ENCODE data around the gene SPEM1. TPM values are rescaled to one million over a fixed set of nuclear protein-coding genes. Genes with fewer than 3 reads are reported as not detected.

The SPEM1 gene, protein sequence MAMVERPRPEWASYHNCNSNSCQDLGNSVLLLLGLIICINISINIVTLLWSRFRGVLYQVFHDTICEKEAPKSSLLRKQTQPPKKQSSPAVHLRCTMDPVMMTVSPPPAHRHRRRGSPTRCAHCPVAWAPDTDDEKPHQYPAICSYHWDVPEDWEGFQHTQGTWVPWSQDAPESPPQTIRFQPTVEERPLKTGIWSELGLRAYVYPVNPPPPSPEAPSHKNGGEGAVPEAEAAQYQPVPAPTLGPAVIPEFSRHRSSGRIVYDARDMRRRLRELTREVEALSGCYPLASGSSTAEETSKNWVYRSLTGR
- not detected for total RNA-seq

DNA sequence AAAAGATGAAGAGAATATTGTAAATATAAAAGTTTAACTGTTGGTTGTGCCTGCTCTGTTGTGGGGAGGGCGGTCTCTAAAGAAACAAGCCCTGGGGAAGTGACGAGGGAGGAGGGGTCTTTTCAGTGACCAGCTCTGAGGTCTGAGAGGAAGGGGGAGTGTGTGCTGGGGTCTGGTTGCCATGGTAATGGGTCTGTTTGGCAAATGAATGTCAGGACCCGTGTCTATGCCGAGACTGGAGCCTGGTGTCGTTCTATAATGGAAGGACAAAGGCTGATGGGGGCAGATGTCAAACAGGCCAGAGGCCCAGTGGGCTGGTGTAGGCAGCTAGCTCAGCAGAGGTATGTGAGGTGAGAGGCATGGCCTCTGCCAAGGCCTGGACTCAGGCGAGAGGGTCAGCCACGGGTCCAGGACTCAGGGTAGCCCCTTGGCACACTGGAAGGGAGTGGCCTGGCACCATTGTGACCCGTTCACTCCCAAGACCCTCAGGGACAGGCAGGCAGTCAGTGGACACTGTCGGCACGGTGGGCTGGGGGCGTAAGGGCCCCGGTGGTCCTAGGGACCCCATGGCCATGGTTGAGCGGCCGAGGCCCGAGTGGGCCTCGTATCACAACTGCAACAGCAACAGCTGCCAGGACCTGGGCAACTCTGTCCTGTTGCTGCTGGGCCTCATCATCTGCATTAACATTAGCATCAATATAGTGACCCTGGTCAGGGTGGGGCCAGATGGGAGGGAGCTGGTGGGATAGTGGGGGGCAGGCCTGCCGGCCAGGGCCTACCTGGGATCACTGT is at the start of gene SPEM1:
Gene SPEM1, plus strand, starts transcription at position 506 of the 792 bp plus-strand sequence. Its CDS starts 61 bp downstream, at position 567.
- ChIA-PET CTCF (interaction anchor here (0.6 to 1.9 kb wide), 4 partner anchors 16 to 214 kb away, joined by 3 to 6 read pairs (median 4); partner anchors contain the start of gene TMEM256), POLR2A (interaction anchor here (0.9 to 1.3 kb wide), 3 partner anchors 16 to 63 kb away, joined by 3 to 9 read pairs (median 3); partner anchors contain the start of gene TMEM256)
- H3K4me3 Mint-ChIP-seq, result no peak within 1 kb of the TSS
- H3K27ac Mint-ChIP-seq, result no peak within 1 kb of the TSS
- DNase-seq, result no peak
- H3K27me3 Mint-ChIP-seq, result peaks cover 1% of the 10 kb centered on the region
- no peaks in the 10 kb centered on the region for H3K9me3 Mint-ChIP-seq
- H3K4me1 Mint-ChIP-seq, result no peaks in the 10 kb centered on the region
- no peaks in the 10 kb centered on the region for H3K36me3 Mint-ChIP-seq (ENCODE audit: low read depth)

- no peaks in the 10 kb centered on the region for H3K9me3 Mint-ChIP-seq
- H3K36me3 Mint-ChIP-seq (ENCODE audit: low read depth), result no peaks in the 10 kb centered on the region
- DNase-seq, result no peak
- H3K27me3 Mint-ChIP-seq, result peaks cover 14% of the 10 kb centered on the region
- H3K4me3 Mint-ChIP-seq, result no peak overlapping the region
- H3K4me1 Mint-ChIP-seq, result no peaks in the 10 kb centered on the region
- ChIA-PET CTCF (interaction anchor here (0.6 to 1.8 kb wide), 5 partner anchors 8 to 70 kb away, joined by 3 to 5 read pairs (median 4); no protein-coding TSS in a partner anchor), POLR2A (interaction anchor here (0.9 to 1.2 kb wide), 3 partner anchors 11 to 34 kb away, joined by 3 to 4 read pairs (median 3); no protein-coding TSS in a partner anchor)
- no peak overlapping the region for H3K27ac Mint-ChIP-seq
Measured at GRCh38 chr17:7370853-7371252, 49.3 kb upstream of the SPEM1 start.

- no peaks in the 10 kb centered on the region for H3K4me1 Mint-ChIP-seq
- POLR2A ChIA-PET, result interaction anchor here (1.3 kb wide), 1 partner anchor 141 kb away, joined by 3 read pairs; no protein-coding TSS in a partner anchor
- no peak overlapping the region for H3K4me3 Mint-ChIP-seq
- no peak overlapping the region for H3K27ac Mint-ChIP-seq
- peaks cover 3% of the 10 kb centered on the region for H3K9me3 Mint-ChIP-seq
- CTCF ChIA-PET, result no interaction called here
- no peaks in the 10 kb centered on the region for H3K36me3 Mint-ChIP-seq (ENCODE audit: low read depth)
- peaks cover 22% of the 10 kb centered on the region for H3K27me3 Mint-ChIP-seq
- no peak for DNase-seq
Measured at GRCh38 chr17:7374353-7374752, 45.8 kb upstream of the SPEM1 start.

- CTCF ChIA-PET, result interaction anchor here (0.7 kb wide), 1 partner anchor 714 kb away, joined by 3 read pairs; no protein-coding TSS in a partner anchor
- no peaks in the 10 kb centered on the region for H3K36me3 Mint-ChIP-seq (ENCODE audit: low read depth)
Measured at GRCh38 chr17:7379134-7379533, 41.0 kb upstream of the SPEM1 start.

DNA sequence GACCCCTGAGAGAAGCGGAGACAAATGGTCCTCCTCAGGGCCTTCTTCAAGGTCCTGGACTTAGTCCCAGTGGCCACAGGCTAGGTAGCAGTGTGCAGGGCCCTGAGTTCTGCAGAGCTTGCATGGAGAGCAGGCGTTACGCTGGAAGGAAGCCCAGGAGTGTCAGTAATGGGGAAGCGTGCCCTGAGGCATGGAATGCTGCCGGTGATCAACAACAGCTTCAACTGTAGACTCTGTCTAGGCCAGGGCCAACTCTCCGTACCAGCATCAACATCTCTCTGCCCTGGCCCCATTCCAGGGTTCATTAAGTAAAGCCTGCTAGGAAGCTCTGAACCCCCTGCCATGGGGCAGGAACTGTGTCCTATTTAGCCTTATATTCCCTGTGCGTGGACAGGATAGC is 39.8 kb upstream of the SPEM1 start:
- Mint-ChIP-seq H3K4me1 (peaks cover 9% of the 10 kb centered on the region), H3K9me3 (peaks cover 5% of the 10 kb centered on the region), H3K36me3 (ENCODE audit: low read depth) (no peaks in the 10 kb centered on the region), H3K27me3 (peaks cover 40% of the 10 kb centered on the region), H3K27ac (no peak overlapping the region), H3K4me3 (no peak overlapping the region)
- ChIA-PET CTCF (no interaction called here), POLR2A (interaction anchor here (1.2 kb wide), 1 partner anchor 60 kb away, joined by 5 read pairs; no protein-coding TSS in a partner anchor)
- no peak for DNase-seq

More at GRCh38 chr17:7379134-7379533, 41.0 kb upstream of the SPEM1 start:
- H3K27me3 Mint-ChIP-seq, result peaks cover 40% of the 10 kb centered on the region
- no peak overlapping the region for H3K27ac Mint-ChIP-seq
- H3K4me3 Mint-ChIP-seq, result no peak overlapping the region
- no peak for DNase-seq
- POLR2A ChIA-PET, result no interaction called here
- H3K4me1 Mint-ChIP-seq, result peaks cover 4% of the 10 kb centered on the region
- peaks cover 5% of the 10 kb centered on the region for H3K9me3 Mint-ChIP-seq

- DNase-seq, result no peak
- peaks cover 9% of the 10 kb centered on the region for H3K4me1 Mint-ChIP-seq
- peaks cover 5% of the 10 kb centered on the region for H3K9me3 Mint-ChIP-seq
- no peaks in the 10 kb centered on the region for H3K36me3 Mint-ChIP-seq (ENCODE audit: low read depth)
- H3K27ac Mint-ChIP-seq, result no peak within 1 kb of the TSS
- CTCF ChIA-PET, result no interaction called here
- H3K4me3 Mint-ChIP-seq, result no peak within 1 kb of the TSS
- H3K27me3 Mint-ChIP-seq, result peaks cover 40% of the 10 kb centered on the region
- POLR2A ChIA-PET, result interaction anchor here (1.2 to 1.8 kb wide), 2 partner anchors 8 to 59 kb away, joined by 5 read pairs; no protein-coding TSS in a partner anchor
Measured at GRCh38 chr17:7380855-7381683, 39.1 kb upstream of the SPEM1 start, which contains the start of gene TNK1. TSS of gene TNK1 (plus strand) at chr17:7381089. CDS start at chr17:7382927, 1,838 bp downstream.

DNA sequence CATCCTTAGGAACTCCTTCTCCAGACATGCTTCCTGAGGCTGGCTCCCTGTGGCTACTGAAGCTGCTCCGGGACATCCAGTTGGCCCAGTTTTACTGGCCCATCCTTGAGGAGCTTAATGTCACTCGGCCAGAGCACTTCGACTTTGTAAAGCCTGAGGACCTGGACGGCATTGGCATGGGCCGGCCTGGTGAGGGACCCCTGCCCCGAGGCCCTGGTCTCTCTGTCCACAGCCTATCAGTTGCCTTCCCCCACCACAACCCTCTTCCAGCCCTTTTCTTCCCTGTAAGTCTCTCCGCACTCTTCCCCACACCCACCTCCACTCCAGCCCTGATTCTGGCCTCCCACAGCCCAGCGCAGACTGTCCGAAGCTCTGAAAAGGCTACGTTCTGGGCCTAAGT is 37.2 kb upstream of the SPEM1 start:
- peaks cover 8% of the 10 kb centered on the region for H3K36me3 Mint-ChIP-seq (ENCODE audit: low read depth)
- ChIA-PET POLR2A (interaction anchor here (0.8 to 3.7 kb wide), 8 partner anchors 9 to 125 kb away, joined by 3 to 16 read pairs (median 3); partner anchors contain the start of genes PLSCR3 and TMEM256), CTCF (no interaction called here)
- peaks cover 5% of the 10 kb centered on the region for H3K9me3 Mint-ChIP-seq
- peaks cover 33% of the 10 kb centered on the region for H3K27me3 Mint-ChIP-seq
- peak overlapping the region; percentile 7 for H3K4me3 Mint-ChIP-seq
- DNase-seq, result no peak
- H3K4me1 Mint-ChIP-seq, result peaks cover 9% of the 10 kb centered on the region
- no peak overlapping the region for H3K27ac Mint-ChIP-seq

DNA sequence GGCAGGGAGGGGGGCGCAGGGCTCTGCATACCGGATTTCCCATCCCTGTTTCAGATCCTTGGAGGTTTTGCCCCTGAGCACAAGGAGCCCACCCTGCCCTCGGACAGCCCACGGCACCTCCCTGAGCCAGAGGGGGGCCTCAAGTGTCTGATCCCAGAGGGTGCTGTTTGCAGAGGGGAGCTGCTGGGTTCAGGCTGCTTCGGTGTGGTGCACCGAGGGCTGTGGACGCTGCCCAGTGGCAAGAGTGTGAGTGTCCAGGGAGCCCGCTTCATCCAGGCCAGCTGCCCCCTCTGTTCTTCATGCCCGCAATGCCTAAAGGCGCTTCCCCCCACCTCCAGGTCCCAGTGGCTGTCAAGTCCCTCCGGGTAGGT is 36.8 kb upstream of the SPEM1 start:
- Mint-ChIP-seq H3K36me3 (ENCODE audit: low read depth) (peaks cover 8% of the 10 kb centered on the region), H3K27ac (no peak overlapping the region), H3K4me1 (peaks cover 9% of the 10 kb centered on the region), H3K4me3 (no peak overlapping the region), H3K9me3 (peaks cover 5% of the 10 kb centered on the region), H3K27me3 (peaks cover 33% of the 10 kb centered on the region)
- POLR2A ChIA-PET, result interaction anchor here (0.6 to 3.7 kb wide), 7 partner anchors 10 to 125 kb away, joined by 3 to 16 read pairs (median 5); partner anchors contain the start of genes PLSCR3, TMEM102 and TMEM256
- CTCF ChIA-PET, result no interaction called here
- DNase-seq, result no peak

GRCh38 chr17:7383742-7384488 is 36.2 kb upstream of the SPEM1 start:
- H3K36me3 Mint-ChIP-seq (ENCODE audit: low read depth), result peaks cover 8% of the 10 kb centered on the region
- peaks cover 5% of the 10 kb centered on the region for H3K9me3 Mint-ChIP-seq
- POLR2A ChIA-PET, result interaction anchor here (0.6 to 3.7 kb wide), 9 partner anchors 10 to 177 kb away, joined by 3 to 16 read pairs (median 5); partner anchors contain the start of genes ACAP1, PLSCR3, TMEM102 and TMEM256
- peaks cover 9% of the 10 kb centered on the region for H3K4me1 Mint-ChIP-seq
- no peak overlapping the region for H3K27ac Mint-ChIP-seq
- CTCF ChIA-PET, result interaction anchor here (1.1 to 2.2 kb wide), 2 partner anchors 28 to 53 kb away, joined by 4 to 8 read pairs; no protein-coding TSS in a partner anchor
- H3K27me3 Mint-ChIP-seq, result peaks cover 33% of the 10 kb centered on the region
- peak overlapping the region; percentile 68 for H3K4me3 Mint-ChIP-seq
- DNase-seq, result peak; percentile 82

DNA sequence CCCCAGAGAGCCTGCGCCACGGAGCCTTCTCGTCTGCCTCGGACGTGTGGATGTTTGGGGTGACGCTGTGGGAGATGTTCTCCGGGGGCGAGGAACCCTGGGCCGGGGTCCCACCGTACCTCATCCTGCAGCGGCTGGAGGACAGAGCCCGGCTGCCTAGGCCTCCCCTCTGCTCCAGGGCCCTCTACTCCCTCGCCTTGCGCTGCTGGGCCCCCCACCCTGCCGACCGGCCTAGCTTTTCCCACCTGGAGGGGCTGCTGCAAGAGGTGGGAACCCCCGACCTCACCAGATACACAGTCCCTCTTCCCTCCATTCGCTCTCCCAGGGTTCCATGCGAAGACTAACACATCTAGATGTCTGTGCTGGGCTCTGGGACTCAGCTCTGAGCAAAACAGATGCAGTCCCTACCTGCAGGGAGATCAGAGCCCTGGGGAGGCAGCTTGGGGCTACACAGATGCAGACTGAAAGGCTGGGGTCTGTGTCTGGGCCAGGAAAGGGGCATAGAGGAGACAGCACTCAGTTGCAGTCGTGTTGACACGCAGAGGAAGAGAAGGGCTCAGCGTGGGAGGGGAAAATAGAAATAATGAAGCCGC is 35.5 kb upstream of the SPEM1 start:
- POLR2A ChIA-PET, result interaction anchor here (1.1 to 3.7 kb wide), 7 partner anchors 9 to 176 kb away, joined by 3 to 16 read pairs (median 6); partner anchors contain the start of genes ACAP1, PLSCR3, TMEM102 and TMEM256
- H3K36me3 Mint-ChIP-seq (ENCODE audit: low read depth), result peaks cover 14% of the 10 kb centered on the region
- H3K9me3 Mint-ChIP-seq, result no peaks in the 10 kb centered on the region
- CTCF ChIA-PET, result interaction anchor here (1.1 to 2.2 kb wide), 2 partner anchors 29 to 52 kb away, joined by 4 to 8 read pairs; no protein-coding TSS in a partner anchor
- peak overlapping the region; percentile 68 for H3K4me3 Mint-ChIP-seq
- peaks cover 9% of the 10 kb centered on the region for H3K4me1 Mint-ChIP-seq
- H3K27me3 Mint-ChIP-seq, result peaks cover 27% of the 10 kb centered on the region
- H3K27ac Mint-ChIP-seq, result peak overlapping the region; percentile 40
- no peak for DNase-seq

GRCh38 chr17:7388856-7389255 is 31.3 kb upstream of the SPEM1 start:
- Mint-ChIP-seq H3K4me3 (no peak overlapping the region), H3K4me1 (peaks cover 34% of the 10 kb centered on the region), H3K27ac (no peak overlapping the region), H3K27me3 (no peaks in the 10 kb centered on the region), H3K36me3 (ENCODE audit: low read depth) (peaks cover 51% of the 10 kb centered on the region), H3K9me3 (no peaks in the 10 kb centered on the region)
- POLR2A ChIA-PET, result interaction anchor here (1.1 to 1.3 kb wide), 2 partner anchors 12 to 15 kb away, joined by 3 to 6 read pairs; partner anchors contain the start of gene TMEM256
- CTCF ChIA-PET, result no interaction called here
- no peak for DNase-seq

All from activated CD4-positive, alpha-beta memory T cell treated with anti-CD3 and anti-CD28 coated beads, Interleukin-2, amount 10 ng/mL, durations not matched to agents 7 days and 5 days (primary cell).